Measurements from ENCODE around the gene PGBD2. TPM values are rescaled to one million over a fixed set of nuclear protein-coding genes. Genes with fewer than 3 reads are reported as not detected.

The PGBD2 gene
- polyA plus RNA-seq: 10.3 TPM
- long read RNA-seq, donor 1, partial matches to known transcripts: 0 of 2 reads
- long read RNA-seq, donor 1, other reads (novel, unspliced or antisense): 0 of 2 reads
- long read RNA-seq, donor 2, transcript PGBD2-201 (3 exons, 2,136 nt): major isoform, 5 of 6 reads
- long read RNA-seq, donor 2, partial matches to known transcripts: 0 of 6 reads
- long read RNA-seq, donor 2, other reads (novel, unspliced or antisense): 0 of 6 reads
- long read RNA-seq, donor 3: 0 reads
- long read RNA-seq, donor 4: 0 reads
- long read RNA-seq, donor 5: 0 reads
- long read RNA-seq, donor 6, partial matches to known transcripts: 0 of 4 reads
- long read RNA-seq, donor 6, other reads (novel, unspliced or antisense): 0 of 4 reads
- long read RNA-seq, donor 7, partial matches to known transcripts: 0 of 3 reads
- long read RNA-seq, donor 7, other reads (novel, unspliced or antisense): 0 of 3 reads
- long read RNA-seq, donor 8, transcript PGBD2-201 (3 exons, 2,136 nt): major isoform, 5 of 7 reads
- long read RNA-seq, donor 8, partial matches to known transcripts: 0 of 7 reads
- long read RNA-seq, donor 8, other reads (novel, unspliced or antisense): 0 of 7 reads
- long read RNA-seq, donor 9, partial matches to known transcripts: 0 of 2 reads
- long read RNA-seq, donor 9, other reads (novel, unspliced or antisense): 0 of 2 reads
- long read RNA-seq, donor 10, partial matches to known transcripts: 0 of 2 reads
- long read RNA-seq, donor 10, other reads (novel, unspliced or antisense): 0 of 2 reads
- long read RNA-seq, donor 11, partial matches to known transcripts: 0 of 3 reads
- long read RNA-seq, donor 11, other reads (novel, unspliced or antisense): 0 of 3 reads

GRCh38 chr1:248906009-248906752 is at the start of gene PGBD2:
PGBD2 (plus strand) TSS chr1:248906235; CDS start chr1:248913863, 7,628 bp downstream.
- Histone ChIP-seq H3K4me3 (ENCODE audit: low read length) (peak within 1 kb of the TSS; percentile 70), H3K36me3 (ENCODE audit: control insufficient read depth, insufficient read depth, low read length) (peaks cover 4% of the 10 kb centered on the region), H3K27me3 (ENCODE audit: control insufficient read depth, insufficient read depth, low read length) (peaks cover 2% of the 10 kb centered on the region), H3K27ac (ENCODE audit: low read length) (peak within 1 kb of the TSS; percentile 99), H3K4me1 (ENCODE audit: control insufficient read depth, insufficient read depth, low read length) (peaks cover 15% of the 10 kb centered on the region), H3K9me3 (ENCODE audit: control insufficient read depth, low read depth, low read length) (no peaks in the 10 kb centered on the region)
- DNase-seq: peak; percentile 91 to 94
- no CpG with 5 or more reads among the region's 80 CpGs for WGBS (ENCODE audit: insufficient coverage, low lambda C conversion rate)

GRCh38 chr1:248857201-248857600 is 48.8 kb upstream of the PGBD2 start:
- Histone ChIP-seq H3K9me3 (ENCODE audit: control insufficient read depth, low read depth, low read length) (no peaks in the 10 kb centered on the region), H3K27ac (ENCODE audit: low read length) (no peak overlapping the region), H3K27me3 (ENCODE audit: control insufficient read depth, insufficient read depth, low read length) (no peaks in the 10 kb centered on the region), H3K36me3 (ENCODE audit: control insufficient read depth, insufficient read depth, low read length) (peaks cover 21% of the 10 kb centered on the region), H3K4me1 (ENCODE audit: control insufficient read depth, insufficient read depth, low read length) (peaks cover 14% of the 10 kb centered on the region), H3K4me3 (ENCODE audit: low read length) (no peak overlapping the region)
- no CpG with 5 or more reads among the region's 7 CpGs for WGBS (ENCODE audit: insufficient coverage, low lambda C conversion rate)
- DNase-seq: no peak

GRCh38 chr1:248857749-248858095 is 48.3 kb upstream of the PGBD2 start:
- Histone ChIP-seq H3K36me3 (ENCODE audit: control insufficient read depth, insufficient read depth, low read length) (peaks cover 21% of the 10 kb centered on the region), H3K4me1 (ENCODE audit: control insufficient read depth, insufficient read depth, low read length) (peaks cover 17% of the 10 kb centered on the region), H3K27ac (ENCODE audit: low read length) (no peak overlapping the region), H3K9me3 (ENCODE audit: control insufficient read depth, low read depth, low read length) (no peaks in the 10 kb centered on the region), H3K4me3 (ENCODE audit: low read length) (peak overlapping the region; percentile 69), H3K27me3 (ENCODE audit: control insufficient read depth, insufficient read depth, low read length) (no peaks in the 10 kb centered on the region)
- no peak for DNase-seq
- no CpG with 5 or more reads among the region's 4 CpGs for WGBS (ENCODE audit: insufficient coverage, low lambda C conversion rate)

- H3K4me3 ChIP-seq (ENCODE audit: low read length): peak overlapping the region; percentile 69
- no peaks in the 10 kb centered on the region for H3K9me3 ChIP-seq (ENCODE audit: control insufficient read depth, low read depth, low read length)
- no peaks in the 10 kb centered on the region for H3K27me3 ChIP-seq (ENCODE audit: control insufficient read depth, insufficient read depth, low read length)
- no CpG with 5 or more reads among the region's 45 CpGs for WGBS (ENCODE audit: insufficient coverage, low lambda C conversion rate)
- peaks cover 18% of the 10 kb centered on the region for H3K36me3 ChIP-seq (ENCODE audit: control insufficient read depth, insufficient read depth, low read length)
- peak; percentile 71 to 81 for DNase-seq
- H3K27ac ChIP-seq (ENCODE audit: low read length): peak overlapping the region; percentile 68
- peaks cover 19% of the 10 kb centered on the region for H3K4me1 ChIP-seq (ENCODE audit: control insufficient read depth, insufficient read depth, low read length)
Measured at GRCh38 chr1:248858096-248858890, 47.7 kb upstream of the PGBD2 start.

- H3K27ac ChIP-seq (ENCODE audit: low read length): peak within 1 kb of the TSS; percentile 91
- WGBS (ENCODE audit: insufficient coverage, low lambda C conversion rate): 67% methylated on average over 3 of the region's 62 CpGs
Measured at GRCh38 chr1:248858891-248859889, 46.8 kb upstream of the PGBD2 start, which contains the start of gene ZNF692. ZNF692 (minus strand) TSS chr1:248859085; CDS start chr1:248858309, 776 bp downstream.

GRCh38 chr1:248860007-248860406 is 46.0 kb upstream of the PGBD2 start:
- Histone ChIP-seq H3K27me3 (ENCODE audit: control insufficient read depth, insufficient read depth, low read length) (no peaks in the 10 kb centered on the region), H3K4me3 (ENCODE audit: low read length) (no peak overlapping the region), H3K9me3 (ENCODE audit: control insufficient read depth, low read depth, low read length) (no peaks in the 10 kb centered on the region), H3K36me3 (ENCODE audit: control insufficient read depth, insufficient read depth, low read length) (peaks cover 6% of the 10 kb centered on the region), H3K4me1 (ENCODE audit: control insufficient read depth, insufficient read depth, low read length) (peaks cover 25% of the 10 kb centered on the region), H3K27ac (ENCODE audit: low read length) (no peak overlapping the region)
- DNase-seq: no peak
- no CpG with 5 or more reads among the region's 4 CpGs for WGBS (ENCODE audit: insufficient coverage, low lambda C conversion rate)

More at GRCh38 chr1:248858891-248859889, 46.8 kb upstream of the PGBD2 start, which contains the start of gene ZNF692:
- Histone ChIP-seq H3K9me3 (ENCODE audit: control insufficient read depth, low read depth, low read length) (no peaks in the 10 kb centered on the region), H3K4me1 (ENCODE audit: control insufficient read depth, insufficient read depth, low read length) (peaks cover 25% of the 10 kb centered on the region), H3K36me3 (ENCODE audit: control insufficient read depth, insufficient read depth, low read length) (peaks cover 9% of the 10 kb centered on the region), H3K4me3 (ENCODE audit: low read length) (peak within 1 kb of the TSS; percentile 88), H3K27me3 (ENCODE audit: control insufficient read depth, insufficient read depth, low read length) (no peaks in the 10 kb centered on the region)
- DNase-seq: peak; percentile 98 to 99

- Histone ChIP-seq H3K4me1 (ENCODE audit: control insufficient read depth, insufficient read depth, low read length) (peaks cover 25% of the 10 kb centered on the region), H3K27me3 (ENCODE audit: control insufficient read depth, insufficient read depth, low read length) (no peaks in the 10 kb centered on the region), H3K9me3 (ENCODE audit: control insufficient read depth, low read depth, low read length) (no peaks in the 10 kb centered on the region), H3K36me3 (ENCODE audit: control insufficient read depth, insufficient read depth, low read length) (no peaks in the 10 kb centered on the region), H3K27ac (ENCODE audit: low read length) (no peak overlapping the region), H3K4me3 (ENCODE audit: low read length) (no peak overlapping the region)
- no peak for DNase-seq
- WGBS (ENCODE audit: insufficient coverage, low lambda C conversion rate): no CpG with 5 or more reads among the region's 2 CpGs
Measured at GRCh38 chr1:248861616-248862015, 44.4 kb upstream of the PGBD2 start.

GRCh38 chr1:248862695-248862997 is 43.4 kb upstream of the PGBD2 start:
- Histone ChIP-seq H3K4me1 (ENCODE audit: control insufficient read depth, insufficient read depth, low read length) (peaks cover 21% of the 10 kb centered on the region), H3K27me3 (ENCODE audit: control insufficient read depth, insufficient read depth, low read length) (no peaks in the 10 kb centered on the region), H3K4me3 (ENCODE audit: low read length) (peak overlapping the region; percentile 56), H3K9me3 (ENCODE audit: control insufficient read depth, low read depth, low read length) (no peaks in the 10 kb centered on the region), H3K36me3 (ENCODE audit: control insufficient read depth, insufficient read depth, low read length) (no peaks in the 10 kb centered on the region), H3K27ac (ENCODE audit: low read length) (peak overlapping the region; percentile 32)
- DNase-seq: no peak
- WGBS (ENCODE audit: insufficient coverage, low lambda C conversion rate): no CpG with 5 or more reads among the region's 4 CpGs

All from large intestine (tissue), 12 donors.